GM12878 (cell line): ENCODE measurements around the gene GABARAPL2. TPM values are rescaled to one million over a fixed set of nuclear protein-coding genes. Genes with fewer than 3 reads are reported as not detected.

Source experiments
- ASH2L ChIP-seq: fragments of 300-600, 200-600 bp; sonication (generic); IDR thresholded peaks from 2 replicates; pipeline ENCODE4 v1.6.1; 2017; ENCODE audit warnings: low read depth, mild to moderate bottlenecking, borderline replicate concordance
- ATF7 ChIP-seq: fragments of 450-650 bp; IDR thresholded peaks from 2 replicates; pipeline ENCODE4 v1.6.1; 2016; ENCODE audit warnings: low read depth, mild to moderate bottlenecking
- CBX5 ChIP-seq: sonication (generic); IDR thresholded peaks from 2 replicates; pipeline ENCODE4 v1.6.1; 2016; ENCODE audit warnings: low read depth, moderate library complexity, mild to moderate bottlenecking, inconsistent platforms
- EGR1 ChIP-seq, 2 experiments: IDR thresholded peaks; 1 replicate in 1 of 2; 2 replicates in 1 of 2; pipeline ENCODE4 v1.6.1; 2011 to 2012; ENCODE audit warnings: low read depth in 2 of 2, low read length in 2 of 2, borderline replicate concordance in 1 of 2, mild to moderate bottlenecking in 1 of 2, moderate library complexity in 1 of 2
- KLF5 ChIP-seq: fragments of 450-650 bp; IDR thresholded peaks from 2 replicates; pipeline ENCODE4 v1.6.1; 2014; ENCODE audit warnings: mild to moderate bottlenecking; ENCODE audit not compliant: partially characterized antibody
- MEF2A ChIP-seq: IDR thresholded peaks from 2 replicates; pipeline ENCODE4 v1.6.1; 2011; ENCODE audit warnings: low read depth, mild to moderate bottlenecking, low read length, moderate library complexity; ENCODE audit not compliant: insufficient read depth
- MTA2 ChIP-seq: fragments of 450-650 bp; IDR thresholded peaks from 2 replicates; pipeline ENCODE4 v1.6.1; 2016; ENCODE audit warnings: low read depth, mild to moderate bottlenecking, moderate library complexity
- MYB ChIP-seq: fragments of 150-350 bp; IDR thresholded peaks from 2 replicates; pipeline ENCODE4 v1.6.1; 2014; ENCODE audit warnings: mild to moderate bottlenecking, low read depth, low read length, borderline replicate concordance
- NFYA ChIP-seq: IDR thresholded peaks from 2 replicates; pipeline ENCODE4 v1.6.1; 2011; ENCODE audit warnings: low read depth, mild to moderate bottlenecking, low read length, improper control_type of control experiment, borderline replicate concordance
- PBX3 ChIP-seq: IDR thresholded peaks from 2 replicates; pipeline ENCODE4 v1.6.1; 2011; ENCODE audit warnings: mild to moderate bottlenecking, low read depth, low read length, moderate library complexity; ENCODE audit not compliant: insufficient replicate concordance
- RUNX3 ChIP-seq: IDR thresholded peaks from 2 replicates; pipeline ENCODE4 v1.6.1; 2012; ENCODE audit warnings: low read length, inconsistent platforms
- SIN3A ChIP-seq: IDR thresholded peaks from 2 replicates; pipeline ENCODE4 v1.6.1; 2012; ENCODE audit warnings: low read depth, low read length, improper control_type of control experiment
- SUZ12 ChIP-seq: fragments of 200-600 bp; sonication (generic); IDR thresholded peaks from one replicate; pipeline ENCODE4 v1.6.1; 2018; ENCODE audit warnings: antibody characterized with exemption, mild to moderate bottlenecking; ENCODE audit not compliant: unreplicated experiment
- YY1 ChIP-seq: IDR thresholded peaks from 2 replicates; pipeline ENCODE4 v1.6.1; 2011; ENCODE audit warnings: low read depth, mild to moderate bottlenecking, low read length
- ZBTB4 ChIP-seq: fragments of 450-650 bp; formaldehyde crosslinking; IDR thresholded peaks from 2 replicates; pipeline ENCODE4 v1.4.0; 2022; ENCODE audit warnings: mild to moderate bottlenecking, moderate library complexity
- ZNF622 ChIP-seq: fragments of 450-650 bp; IDR thresholded peaks from 2 replicates; pipeline ENCODE4 v1.6.1; 2017; ENCODE audit warnings: mild to moderate bottlenecking, inconsistent platforms
- ZNF687 ChIP-seq: fragments of 450-650 bp; IDR thresholded peaks from 2 replicates; pipeline ENCODE4 v1.6.1; 2017; ENCODE audit warnings: mild to moderate bottlenecking, moderate library complexity
- polyA plus RNA-seq, 11 experiments: library from polyadenylated mRNA; depleted of rRNA in 4 of 11; unstranded in 6 of 11; stranded (reverse) in 5 of 11; fragments of >200 nt; fragmentation: Nextera tagmentation in 4 of 11; fragmentation: Illumina TruSeq in 1 of 11; extraction: Ambion mirVana in 4 of 11; extraction: Trizol in 1 of 11; gene quantifications; 1 replicate in 1 of 11; 2 replicates in 10 of 11; pipeline versions ENCODE4 v1.2.1 to v1.2.3, GENCODE V29; 2011 to 2016; ENCODE audit warnings: inconsistent platforms in 2 of 11, missing spikeins in 2 of 11, low read depth in 1 of 11
- total RNA-seq, 4 experiments: library from RNA; depleted of rRNA in 3 of 4; stranded (reverse); fragments of >200 nt in 3 of 4; fragmentation: Illumina TruSeq in 1 of 4; extraction: Trizol in 1 of 4; gene quantifications; 2 replicates each; pipeline versions ENCODE4 v1.2.1 to v1.2.3, GENCODE V29; 2013 to 2021

The GABARAPL2 gene
- total and polyA plus RNA-seq, 10 of the 15 experiments (the other 5 are each of a cell fraction or from before 2014, with no cell fraction given), result 61.9 to 359 (median 128) TPM

GRCh38 chr16:75570396-75571065, 4.4 kb downstream of the GABARAPL2 start (continued):
- TF ChIP-seq KLF5 (no peak), MEF2A (0 out of 2 replicates have a peak, but pooled peaks have one; percentile 25), ZNF687 (peak; percentile 41; the same call in 1 of the 2 replicates), ATF7 (peak; percentile 55; the same call in 1 of the 2 replicates), YY1 (no peak), PBX3 (peak; percentile 51), CBX5 (no peak), ZBTB4 (CRISPR knock-in tag) (no peak), MYB (no peak), EGR1 (IDR thresholded peaks at IDR 0.05; ENCODE audit: borderline replicate concordance in 1 of 2, low read depth in 2 of 2, low read length in 2 of 2) (no peak), ASH2L (no peak), ZNF622 (no peak), SUZ12 (no peak), MTA2 (peak; percentile 20; the same call in 1 of the 2 replicates), NFYA (no peak), SIN3A (no peak), RUNX3 (0 out of 2 replicates have a peak, but pooled peaks have one; percentile 2)
